Prostate gland (tissue), 2 donors: ENCODE measurements around the gene TMEM186.

ENCODE experiments used
- POLR2AphosphoS5 ChIP-seq: sonication (generic); formaldehyde crosslinking; IDR thresholded peaks from one replicate; pipeline ENCODE4 v1.6.1; 2017; ENCODE audit warnings: antibody characterized with exemption
- TF ChIP-seq, protein P1 (sequence below), 4 experiments: fragments of 200-600 bp in 2 of 4; fragments of 450-650 bp in 2 of 4; sonication (generic) in 2 of 4; IDR thresholded peaks; 1 replicate in 3 of 4; 2 replicates in 1 of 4; pipeline ENCODE4 v1.5.1; 2016 to 2019; ENCODE audit warnings: antibody characterized with exemption in 4 of 4, mild to moderate bottlenecking in 2 of 4, moderate library complexity in 2 of 4

DNA sequence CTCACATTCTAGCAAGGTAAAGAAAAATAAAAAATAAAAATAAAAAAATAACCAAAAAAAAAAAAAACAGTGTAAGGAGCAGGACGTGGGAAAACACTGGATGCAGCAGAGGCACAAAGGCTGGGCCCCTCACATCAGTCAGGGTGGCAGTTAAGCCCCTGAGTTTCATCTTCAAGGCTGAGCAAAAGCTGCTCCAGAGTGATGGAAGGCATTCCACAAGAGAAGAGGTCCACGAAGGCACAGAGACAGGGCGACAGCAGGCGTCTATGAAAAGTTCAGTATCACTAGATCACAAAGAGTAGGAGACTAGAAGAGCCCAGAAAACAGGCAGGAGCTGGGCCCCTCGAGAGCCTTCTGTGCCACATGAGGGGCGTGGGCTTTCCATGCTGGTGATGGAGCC is 12.0 kb downstream of the TMEM186 start:
- TF ChIP-seq, protein P1, sequence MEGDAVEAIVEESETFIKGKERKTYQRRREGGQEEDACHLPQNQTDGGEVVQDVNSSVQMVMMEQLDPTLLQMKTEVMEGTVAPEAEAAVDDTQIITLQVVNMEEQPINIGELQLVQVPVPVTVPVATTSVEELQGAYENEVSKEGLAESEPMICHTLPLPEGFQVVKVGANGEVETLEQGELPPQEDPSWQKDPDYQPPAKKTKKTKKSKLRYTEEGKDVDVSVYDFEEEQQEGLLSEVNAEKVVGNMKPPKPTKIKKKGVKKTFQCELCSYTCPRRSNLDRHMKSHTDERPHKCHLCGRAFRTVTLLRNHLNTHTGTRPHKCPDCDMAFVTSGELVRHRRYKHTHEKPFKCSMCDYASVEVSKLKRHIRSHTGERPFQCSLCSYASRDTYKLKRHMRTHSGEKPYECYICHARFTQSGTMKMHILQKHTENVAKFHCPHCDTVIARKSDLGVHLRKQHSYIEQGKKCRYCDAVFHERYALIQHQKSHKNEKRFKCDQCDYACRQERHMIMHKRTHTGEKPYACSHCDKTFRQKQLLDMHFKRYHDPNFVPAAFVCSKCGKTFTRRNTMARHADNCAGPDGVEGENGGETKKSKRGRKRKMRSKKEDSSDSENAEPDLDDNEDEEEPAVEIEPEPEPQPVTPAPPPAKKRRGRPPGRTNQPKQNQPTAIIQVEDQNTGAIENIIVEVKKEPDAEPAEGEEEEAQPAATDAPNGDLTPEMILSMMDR (IDR thresholded peaks at IDR 0.05) = no peak
- no peak for TF ChIP-seq POLR2AphosphoS5
